HepG2 (cell line): ENCODE results near the gene SCYGR8. TPM values are rescaled to one million over a fixed set of nuclear protein-coding genes. Genes with fewer than 3 reads are reported as not detected.

Source experiments
- BRCA1 ChIP-seq: sonication (generic); formaldehyde crosslinking; IDR thresholded peaks from 2 replicates; pipeline ENCODE4 v1.4.0; 2020; ENCODE audit warnings: missing genetic modification reagents
- ELF1 ChIP-seq: sonication (generic); formaldehyde crosslinking; IDR thresholded peaks from 2 replicates; pipeline ENCODE4 v1.4.0; 2020; ENCODE audit warnings: missing genetic modification reagents
- ELF3 ChIP-seq: IDR thresholded peaks from 2 replicates; pipeline ENCODE4 v1.6.1; 2016; ENCODE audit warnings: missing genetic modification reagents, missing compliant biosample characterization
- FOXM1 ChIP-seq: sonication (generic); formaldehyde crosslinking; IDR thresholded peaks from 2 replicates; pipeline ENCODE4 v1.5.0; 2020; ENCODE audit warnings: missing genetic modification reagents
- FOXP1 ChIP-seq, 2 experiments: fragments of 450-650 bp in 1 of 2; IDR thresholded peaks; 2 replicates each; pipeline ENCODE4 v1.6.1; 2017 to 2018; ENCODE audit warnings: antibody characterized with exemption in 1 of 2
- NBN ChIP-seq: fragments of 450-650 bp; conservative IDR thresholded peaks from 2 replicates; pipeline ENCODE4 v1.6.1; 2017
- NCOA1 ChIP-seq: sonication (generic); formaldehyde crosslinking; IDR thresholded peaks from 2 replicates; pipeline ENCODE4 v1.9.0; 2021; ENCODE audit warnings: missing genetic modification reagents
- PCBP2 ChIP-seq: fragments of 200-400 bp; formaldehyde crosslinking; optimal IDR thresholded peaks from 2 replicates; pipeline ENCODE3; 2018; ENCODE audit warnings: low read length, low read depth; ENCODE audit not compliant: poor library complexity, severe bottlenecking
- RERE ChIP-seq: IDR thresholded peaks from 2 replicates; pipeline ENCODE4 v1.6.1; 2016; ENCODE audit warnings: low read depth, missing genetic modification reagents, missing compliant biosample characterization
- THAP9 ChIP-seq: sonication (generic); formaldehyde crosslinking; IDR thresholded peaks from 2 replicates; pipeline ENCODE4; 2020; ENCODE audit warnings: missing genetic modification reagents, mild to moderate bottlenecking, borderline replicate concordance
- ZBTB20 ChIP-seq: sonication (generic); formaldehyde crosslinking; IDR thresholded peaks from 2 replicates; pipeline ENCODE4 v1.8.1; 2023; ENCODE audit warnings: missing genetic modification reagents, low read depth, mild to moderate bottlenecking, borderline replicate concordance
- ZGPAT ChIP-seq: IDR thresholded peaks from 2 replicates; pipeline ENCODE4 v1.6.1; 2016; ENCODE audit warnings: mild to moderate bottlenecking
- ZIK1 ChIP-seq: sonication (generic); formaldehyde crosslinking; IDR thresholded peaks from 2 replicates; pipeline ENCODE4 v1.5.0; 2020; ENCODE audit warnings: mild to moderate bottlenecking, low read depth, missing genetic modification reagents, borderline replicate concordance
- ZKSCAN8 ChIP-seq: IDR thresholded peaks from 2 replicates; pipeline ENCODE4 v1.6.1; 2016; ENCODE audit warnings: borderline replicate concordance, missing genetic modification reagents, missing compliant biosample characterization
- ZMYM3 ChIP-seq: sonication (generic); formaldehyde crosslinking; IDR thresholded peaks from 2 replicates; pipeline ENCODE4 v1.5.1; 2020; ENCODE audit warnings: mild to moderate bottlenecking, missing genetic modification reagents
- ZNF274 ChIP-seq: sonication (generic); formaldehyde crosslinking; IDR thresholded peaks from 2 replicates; pipeline ENCODE4 v1.5.1; 2020; ENCODE audit warnings: mild to moderate bottlenecking, missing genetic modification reagents
- ZNF331 ChIP-seq: sonication (generic); formaldehyde crosslinking; IDR thresholded peaks from 2 replicates; pipeline ENCODE4 v1.4.0; 2020; ENCODE audit warnings: missing genetic modification reagents
- ZNF446 ChIP-seq: sonication (generic); formaldehyde crosslinking; IDR thresholded peaks from 2 replicates; pipeline ENCODE4 v1.5.0; 2020; ENCODE audit warnings: mild to moderate bottlenecking, missing genetic modification reagents
- ZNF569 ChIP-seq: sonication (generic); formaldehyde crosslinking; IDR thresholded peaks from 2 replicates; pipeline ENCODE4 v1.5.0; 2020; ENCODE audit warnings: mild to moderate bottlenecking, missing genetic modification reagents, moderate library complexity, borderline replicate concordance
- ZNF576 ChIP-seq: sonication (generic); formaldehyde crosslinking; IDR thresholded peaks from 2 replicates; pipeline ENCODE4 v1.4.0; 2020; ENCODE audit warnings: mild to moderate bottlenecking, missing genetic modification reagents
- polyA plus RNA-seq, 8 experiments: library from polyadenylated mRNA; depleted of rRNA in 3 of 8; stranded (reverse) in 7 of 8; unstranded in 1 of 8; fragments of >200 nt; fragmentation: Illumina TruSeq in 4 of 8; extraction: Trizol in 4 of 8; gene quantifications; 2 replicates each; pipeline versions ENCODE4 v1.2.1 to v1.2.3, GENCODE V29; 2011 to 2016; ENCODE audit warnings: low read depth in 4 of 8, missing spikeins in 1 of 8, mixed read lengths in 1 of 8; ENCODE audit not compliant: insufficient read depth in 1 of 8
- total RNA-seq, 5 experiments: library from RNA; depleted of rRNA; stranded (reverse); fragments of >200 nt; fragmentation: Illumina TruSeq; extraction: Trizol; gene quantifications; 2 replicates each; pipeline ENCODE4 v1.2.3, GENCODE V29; 2016; ENCODE audit warnings: low read depth in 1 of 5

Gene SCYGR8
- total and polyA plus RNA-seq, 2 of the 13 experiments (the other 11 are each of a cell fraction or from before 2014, with no cell fraction given), result not detected

- TF ChIP-seq THAP9, result no peak
- TF ChIP-seq ZNF331 (CRISPR knock-in tag), result no peak
- TF ChIP-seq ZNF274 (CRISPR knock-in tag), result peak; percentile 59; the same call in 1 of the 2 replicates
- peak; percentile 48; the same call in 1 of the 2 replicates for TF ChIP-seq ZMYM3 (CRISPR knock-in tag)
- no peak for TF ChIP-seq ZKSCAN8 (CRISPR knock-in tag)
- no peak for TF ChIP-seq BRCA1 (CRISPR knock-in tag)
- TF ChIP-seq RERE (CRISPR knock-in tag), result no peak
- TF ChIP-seq PCBP2, result no peak
- no peak for TF ChIP-seq NCOA1
- 0 out of 2 replicates have a peak, but pooled peaks have one; percentile 23 for TF ChIP-seq ZGPAT (CRISPR knock-in tag)
- no peak for TF ChIP-seq ZNF576 (CRISPR knock-in tag)
- TF ChIP-seq ZBTB20, result no peak
- no peak for TF ChIP-seq ZNF569 (CRISPR knock-in tag)
- no peak for TF ChIP-seq ZIK1 (CRISPR knock-in tag)
- peak; percentile 12; the same call in 1 of the 2 replicates for TF ChIP-seq ELF1 (CRISPR knock-in tag)
- no peak for TF ChIP-seq FOXP1 (IDR thresholded peaks at IDR 0.05)
- TF ChIP-seq FOXP1 (CRISPR knock-in tag; IDR thresholded peaks at IDR 0.05), result no peak
- 0 out of 2 replicates have a peak, but pooled peaks have one; percentile 9 for TF ChIP-seq ZNF446 (CRISPR knock-in tag)
- TF ChIP-seq NBN, result no peak
- no peak for TF ChIP-seq ELF3 (CRISPR knock-in tag)
- no peak for TF ChIP-seq FOXM1 (CRISPR knock-in tag)
Measured at GRCh38 chr2:227717687-227718567, 27.8 kb upstream of the SCYGR8 start, which contains the start of gene SLC19A3 (continued).
